Measurements from ENCODE around the gene DIP2C. TPM values are rescaled to one million over a fixed set of nuclear protein-coding genes. Genes with fewer than 3 reads are reported as not detected.
"Not testable (repeated sequence)": the region's sequence is repeated elsewhere in the genome, so short reads cannot be mapped to it uniquely, and the experiment has no call there.

The DIP2C gene
- total RNA-seq, 2 experiments from 2014 or later: 0.70 to 0.76 TPM

- H3K9me3 Mint-ChIP-seq: peaks cover 2% of the 10 kb centered on the region
- H3K4me3 Mint-ChIP-seq: no peak overlapping the region
- no peak overlapping the region for H3K27ac Mint-ChIP-seq
- ChIA-PET CTCF (no interaction called here), POLR2A (no interaction called here)
- peaks cover 9% of the 10 kb centered on the region for H3K27me3 Mint-ChIP-seq
- DNase-seq: no peak
- H3K36me3 Mint-ChIP-seq (ENCODE audit: low read depth): no peaks in the 10 kb centered on the region
- peaks cover 1% of the 10 kb centered on the region for H3K4me1 Mint-ChIP-seq
These were observed 246.0 kb downstream of the DIP2C start for GRCh38 chr10:443459-443858.

GRCh38 chr10:442209-442608 lies 247.3 kb downstream of the DIP2C start:
- peaks cover 9% of the 10 kb centered on the region for H3K27me3 Mint-ChIP-seq
- H3K27ac Mint-ChIP-seq: no peak overlapping the region
- ChIA-PET CTCF (no interaction called here), POLR2A (no interaction called here)
- no peaks in the 10 kb centered on the region for H3K36me3 Mint-ChIP-seq (ENCODE audit: low read depth)
- peaks cover 2% of the 10 kb centered on the region for H3K9me3 Mint-ChIP-seq
- H3K4me1 Mint-ChIP-seq: peaks cover 12% of the 10 kb centered on the region
- no peak for DNase-seq
- H3K4me3 Mint-ChIP-seq: no peak overlapping the region

GRCh38 chr10:441659-442058 lies 247.8 kb downstream of the DIP2C start:
- no peak overlapping the region for H3K27ac Mint-ChIP-seq
- no peak overlapping the region for H3K4me3 Mint-ChIP-seq
- POLR2A ChIA-PET: no interaction called here
- CTCF ChIA-PET: no interaction called here
- DNase-seq: no peak
- peaks cover 2% of the 10 kb centered on the region for H3K9me3 Mint-ChIP-seq
- no peaks in the 10 kb centered on the region for H3K36me3 Mint-ChIP-seq (ENCODE audit: low read depth)
- H3K4me1 Mint-ChIP-seq: peaks cover 15% of the 10 kb centered on the region
- H3K27me3 Mint-ChIP-seq: peaks cover 9% of the 10 kb centered on the region

GRCh38 chr10:440127-440526 lies 249.3 kb downstream of the DIP2C start:
- Mint-ChIP-seq H3K36me3 (ENCODE audit: low read depth) (no peaks in the 10 kb centered on the region), H3K9me3 (no peaks in the 10 kb centered on the region), H3K27ac (no peak overlapping the region), H3K27me3 (peaks cover 10% of the 10 kb centered on the region), H3K4me1 (peaks cover 15% of the 10 kb centered on the region), H3K4me3 (no peak overlapping the region)
- CTCF ChIA-PET: no interaction called here
- no peak for DNase-seq
- POLR2A ChIA-PET: no interaction called here

- Mint-ChIP-seq H3K36me3 (ENCODE audit: low read depth) (no peaks in the 10 kb centered on the region), H3K4me1 (peaks cover 19% of the 10 kb centered on the region), H3K27me3 (peaks cover 23% of the 10 kb centered on the region), H3K4me3 (no peak overlapping the region), H3K27ac (peak overlapping the region; percentile 12), H3K9me3 (no peaks in the 10 kb centered on the region)
- CTCF ChIA-PET: interaction anchor here (0.6 kb wide), 1 partner anchor 14 kb away, joined by 7 read pairs; no protein-coding TSS in a partner anchor
- DNase-seq: no peak
- POLR2A ChIA-PET: interaction anchor here (1.3 to 1.4 kb wide), 2 partner anchors 13 to 109 kb away, joined by 3 to 5 read pairs; no protein-coding TSS in a partner anchor
These were observed 251.6 kb downstream of the DIP2C start for GRCh38 chr10:437698-438490.

GRCh38 chr10:436911-437665 lies 252.4 kb downstream of the DIP2C start:
- no peaks in the 10 kb centered on the region for H3K36me3 Mint-ChIP-seq (ENCODE audit: low read depth)
- peak overlapping the region; percentile 12 for H3K27ac Mint-ChIP-seq
- H3K9me3 Mint-ChIP-seq: no peaks in the 10 kb centered on the region
- no peak overlapping the region for H3K4me3 Mint-ChIP-seq
- peaks cover 19% of the 10 kb centered on the region for H3K4me1 Mint-ChIP-seq
- DNase-seq: no peak
- ChIA-PET POLR2A (interaction anchor here (1.3 to 1.4 kb wide), 2 partner anchors 14 to 108 kb away, joined by 3 to 5 read pairs; no protein-coding TSS in a partner anchor), CTCF (interaction anchor here (0.6 kb wide), 1 partner anchor 13 kb away, joined by 7 read pairs; no protein-coding TSS in a partner anchor)
- peaks cover 23% of the 10 kb centered on the region for H3K27me3 Mint-ChIP-seq

- no peak overlapping the region for H3K4me3 Mint-ChIP-seq
- no peak overlapping the region for H3K27ac Mint-ChIP-seq
- ChIA-PET CTCF (no interaction called here), POLR2A (interaction anchor here (1.3 kb wide), 1 partner anchor 15 kb away, joined by 5 read pairs; no protein-coding TSS in a partner anchor)
- no peak for DNase-seq
- H3K27me3 Mint-ChIP-seq: peaks cover 23% of the 10 kb centered on the region
- peaks cover 19% of the 10 kb centered on the region for H3K4me1 Mint-ChIP-seq
- H3K36me3 Mint-ChIP-seq (ENCODE audit: low read depth): no peaks in the 10 kb centered on the region
- H3K9me3 Mint-ChIP-seq: no peaks in the 10 kb centered on the region
These were observed 253.3 kb downstream of the DIP2C start for GRCh38 chr10:436013-436697.

GRCh38 chr10:435397-435796 lies 254.1 kb downstream of the DIP2C start:
- ChIA-PET CTCF (no interaction called here), POLR2A (no interaction called here)
- H3K27me3 Mint-ChIP-seq: peaks cover 23% of the 10 kb centered on the region
- H3K4me1 Mint-ChIP-seq: peaks cover 19% of the 10 kb centered on the region
- H3K27ac Mint-ChIP-seq: no peak overlapping the region
- DNase-seq: no peak
- H3K4me3 Mint-ChIP-seq: no peak overlapping the region
- H3K36me3 Mint-ChIP-seq (ENCODE audit: low read depth): no peaks in the 10 kb centered on the region
- H3K9me3 Mint-ChIP-seq: no peaks in the 10 kb centered on the region

GRCh38 chr10:429696-430095 lies 259.8 kb downstream of the DIP2C start:
- Mint-ChIP-seq H3K4me3 (no peak overlapping the region), H3K9me3 (peaks cover 4% of the 10 kb centered on the region), H3K27ac (no peak overlapping the region), H3K36me3 (ENCODE audit: low read depth) (no peaks in the 10 kb centered on the region), H3K27me3 (peaks cover 13% of the 10 kb centered on the region), H3K4me1 (peaks cover under 1% of the 10 kb centered on the region)
- ChIA-PET POLR2A (no interaction called here), CTCF (no interaction called here)
- DNase-seq: no peak

GRCh38 chr10:427761-428519 lies 261.5 kb downstream of the DIP2C start:
- H3K27ac Mint-ChIP-seq: no peak overlapping the region
- ChIA-PET POLR2A (no interaction called here), CTCF (no interaction called here)
- H3K9me3 Mint-ChIP-seq: peaks cover 5% of the 10 kb centered on the region
- H3K4me1 Mint-ChIP-seq: no peaks in the 10 kb centered on the region
- H3K27me3 Mint-ChIP-seq: peaks cover 5% of the 10 kb centered on the region
- H3K36me3 Mint-ChIP-seq (ENCODE audit: low read depth): no peaks in the 10 kb centered on the region
- no peak for DNase-seq
- no peak overlapping the region for H3K4me3 Mint-ChIP-seq

- DNase-seq; H3K27me3 Mint-ChIP-seq; H3K27ac Mint-ChIP-seq; H3K36me3 Mint-ChIP-seq (ENCODE audit: low read depth); H3K4me3 Mint-ChIP-seq; H3K4me1 Mint-ChIP-seq; H3K9me3 Mint-ChIP-seq; CTCF ChIA-PET; POLR2A ChIA-PET: not testable (repeated sequence)
These were observed 264.1 kb downstream of the DIP2C start for GRCh38 chr10:425365-425764.

GRCh38 chr10:424724-425123 lies 264.7 kb downstream of the DIP2C start:
- H3K9me3 Mint-ChIP-seq; H3K36me3 Mint-ChIP-seq (ENCODE audit: low read depth); POLR2A ChIA-PET; H3K4me1 Mint-ChIP-seq; H3K27me3 Mint-ChIP-seq; DNase-seq; H3K4me3 Mint-ChIP-seq; H3K27ac Mint-ChIP-seq: not testable (repeated sequence)
- CTCF ChIA-PET: interaction anchor here (1.2 kb wide), 1 partner anchor 13 kb away, joined by 7 read pairs; no protein-coding TSS in a partner anchor

GRCh38 chr10:423178-423577 lies 266.3 kb downstream of the DIP2C start:
- Mint-ChIP-seq H3K9me3 (peaks cover 5% of the 10 kb centered on the region), H3K4me3 (no peak overlapping the region), H3K27ac (no peak overlapping the region), H3K4me1 (no peaks in the 10 kb centered on the region), H3K27me3 (peaks cover 5% of the 10 kb centered on the region), H3K36me3 (ENCODE audit: low read depth) (no peaks in the 10 kb centered on the region)
- ChIA-PET CTCF (no interaction called here), POLR2A (no interaction called here)
- DNase-seq: no peak

Data from activated CD4-positive, alpha-beta memory T cell treated with anti-CD3 and anti-CD28 coated beads, Interleukin-2, amount 10 ng/mL, durations not matched to agents 7 days and 5 days (primary cell).